Lung (tissue), 12 donors: Measurements from ENCODE around the gene GDF7. TPM values are rescaled to one million over a fixed set of nuclear protein-coding genes. Genes with fewer than 3 reads are reported as not detected.

Experiments used
- ATAC-seq: fragments of 200-7000 bp; cut with Tn5 transposase; one replicate; pipeline ENCODE4 v1.9.1; 2020; ENCODE audit warnings: moderate number of reproducible peaks; ENCODE audit not compliant: insufficient read depth, low FRiP score
- DNase-seq, 3 donors: peaks; one replicate each; pipeline ENCODE4 v3.0.0-alpha.2; 2013 to 2017
- H3K27ac ChIP-seq, 2 donors: one replicate each; pipeline ENCODE4 v1.5.1; 2013; ENCODE audit warnings: mild to moderate bottlenecking in 2 of 2, moderate library complexity in 2 of 2, control low read depth in 1 of 2, inconsistent platforms in 1 of 2, low read depth in 1 of 2, low read length in 1 of 2
- H3K27me3 ChIP-seq, 3 donors: one replicate each; pipeline ENCODE4 v1.5.1; 2013; ENCODE audit warnings: low read length in 2 of 3; ENCODE audit not compliant: control insufficient read depth in 3 of 3, insufficient read depth in 3 of 3
- H3K36me3 ChIP-seq, 4 donors: one replicate each; pipeline ENCODE4 v1.5.1; 2013; ENCODE audit warnings: low read length in 4 of 4, mild to moderate bottlenecking in 1 of 4, moderate library complexity in 1 of 4; ENCODE audit not compliant: control insufficient read depth in 4 of 4, insufficient read depth in 4 of 4
- H3K4me1 ChIP-seq, 5 donors: one replicate each; pipeline ENCODE4 v1.5.1; 2013; ENCODE audit warnings: low read length in 5 of 5, mild to moderate bottlenecking in 2 of 5, moderate library complexity in 1 of 5; ENCODE audit not compliant: control insufficient read depth in 5 of 5, insufficient read depth in 5 of 5
- H3K4me3 ChIP-seq: one replicate; pipeline ENCODE4 v1.5.1; 2013; ENCODE audit warnings: mild to moderate bottlenecking, control low read depth, moderate library complexity
- H3K9ac ChIP-seq, 2 donors: one replicate each; pipeline ENCODE4 v1.5.1; 2013; ENCODE audit warnings: low read length in 2 of 2, control low read depth in 1 of 2; ENCODE audit not compliant: insufficient read depth in 1 of 2
- H3K9me3 ChIP-seq, 4 donors: one replicate each; pipeline ENCODE4 v1.5.1; 2013; ENCODE audit warnings: low read length in 3 of 4, mild to moderate bottlenecking in 1 of 4, moderate library complexity in 1 of 4; ENCODE audit not compliant: control insufficient read depth in 4 of 4, insufficient read depth in 3 of 4
- WGBS, 2 donors: extraction: QIAGEN DNeasy Blood & Tissue Kit; methylation state at CpG; one replicate each; pipeline ENCODE4 v1.1.7; 2013; 5-methylcytosine and 5-hydroxymethylcytosine counted together
- polyA plus RNA-seq, 2 donors: library from polyadenylated mRNA; stranded (reverse); fragments of 200-250 nt; gene quantifications; one replicate each; pipeline ENCODE4 v1.2.1, GENCODE V29; 2013
- total RNA-seq, 2 donors: library from RNA; depleted of rRNA in 1 of 2; stranded (reverse); fragments of >200 nt in 1 of 2; gene quantifications; one replicate each; pipeline ENCODE4 v1.2.1, GENCODE V29; 2014 to 2021
- TF ChIP-seq, protein P1 (sequence below): IDR thresholded peaks from 2 replicates; pipeline ENCODE4 v1.5.1; 2012; ENCODE audit warnings: mild to moderate bottlenecking; ENCODE audit errors: control extremely low read depth, extremely low read depth
- donor health status: control.
- donor health status: control.
- donor health status: Bipolar disorder and iron deficiency.
- donor health status: healthy.
- donor health status: DM: yes; HTN: yes; CAD: no.

Gene GDF7
- total and polyA plus RNA-seq, 4 donors = 0.10 to 0.54 (median 0.31) TPM

DNA sequence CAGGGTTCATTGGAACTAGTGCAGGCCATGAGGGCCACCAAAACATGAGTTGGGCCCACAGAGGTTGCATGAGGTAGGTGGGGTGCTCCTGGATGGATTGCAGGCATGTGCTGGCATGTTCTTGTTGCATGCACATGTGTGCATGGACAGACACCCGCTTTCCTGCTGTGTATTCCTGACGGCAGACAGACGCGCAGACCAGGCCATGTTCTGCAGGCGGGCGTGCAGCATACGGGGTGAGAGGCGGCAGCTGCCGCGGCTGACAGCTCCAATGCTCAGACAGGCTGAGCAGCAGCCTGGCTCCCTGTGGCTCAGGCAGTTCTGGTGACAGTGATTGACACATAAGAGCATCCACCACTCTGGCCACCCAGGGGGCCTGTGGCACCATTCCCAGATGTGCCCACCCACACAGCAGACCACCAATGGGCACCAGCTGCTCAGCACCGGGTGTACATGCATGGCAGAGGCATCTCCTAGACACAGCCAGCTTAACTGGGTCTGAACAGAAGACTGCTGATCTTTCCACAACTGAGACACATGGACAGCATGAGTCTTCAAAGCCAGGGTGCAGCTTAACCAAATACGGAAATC lies 37.3 kb upstream of the GDF7 start:
- Histone ChIP-seq H3K9me3 (no peaks in the 10 kb centered on the region), H3K36me3 (peaks cover 0 to 17% (median 0%) of the 10 kb centered on the region in 4 donors), H3K4me3 (no peak overlapping the region), H3K9ac (no peak overlapping the region), H3K4me1 (peaks cover 0 to 29% (median 12%) of the 10 kb centered on the region in 5 donors), H3K27me3 (no peaks in the 10 kb centered on the region), H3K27ac (no peak overlapping the region)
- DNase-seq (peak; percentile 57 to 70 (median 58)), ATAC-seq (no peak)
- 90 to 92% methylated on average over 12 of the region's 12 CpGs for WGBS, 2 donors
- TF ChIP-seq, protein P1, sequence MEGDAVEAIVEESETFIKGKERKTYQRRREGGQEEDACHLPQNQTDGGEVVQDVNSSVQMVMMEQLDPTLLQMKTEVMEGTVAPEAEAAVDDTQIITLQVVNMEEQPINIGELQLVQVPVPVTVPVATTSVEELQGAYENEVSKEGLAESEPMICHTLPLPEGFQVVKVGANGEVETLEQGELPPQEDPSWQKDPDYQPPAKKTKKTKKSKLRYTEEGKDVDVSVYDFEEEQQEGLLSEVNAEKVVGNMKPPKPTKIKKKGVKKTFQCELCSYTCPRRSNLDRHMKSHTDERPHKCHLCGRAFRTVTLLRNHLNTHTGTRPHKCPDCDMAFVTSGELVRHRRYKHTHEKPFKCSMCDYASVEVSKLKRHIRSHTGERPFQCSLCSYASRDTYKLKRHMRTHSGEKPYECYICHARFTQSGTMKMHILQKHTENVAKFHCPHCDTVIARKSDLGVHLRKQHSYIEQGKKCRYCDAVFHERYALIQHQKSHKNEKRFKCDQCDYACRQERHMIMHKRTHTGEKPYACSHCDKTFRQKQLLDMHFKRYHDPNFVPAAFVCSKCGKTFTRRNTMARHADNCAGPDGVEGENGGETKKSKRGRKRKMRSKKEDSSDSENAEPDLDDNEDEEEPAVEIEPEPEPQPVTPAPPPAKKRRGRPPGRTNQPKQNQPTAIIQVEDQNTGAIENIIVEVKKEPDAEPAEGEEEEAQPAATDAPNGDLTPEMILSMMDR = no peak

DNA sequence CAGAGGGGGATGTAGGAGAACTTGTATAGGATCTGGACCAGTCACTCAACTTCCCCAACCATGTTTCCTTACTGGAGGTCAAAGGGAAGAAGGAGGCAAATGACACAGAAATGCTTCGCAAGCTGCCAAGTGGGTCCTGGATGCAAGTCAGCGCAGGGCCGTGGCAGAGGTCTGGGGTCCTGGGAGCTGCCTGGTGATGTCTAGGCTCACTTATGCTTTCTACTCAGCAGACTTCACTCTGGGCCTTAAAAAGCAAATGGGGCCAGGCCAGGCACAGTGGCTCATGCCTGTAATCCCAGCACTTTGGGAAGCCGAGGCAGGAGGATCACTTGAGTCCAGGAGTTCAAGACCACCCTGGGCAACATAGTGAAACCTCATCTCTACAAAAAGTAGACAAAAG lies 36.0 kb upstream of the GDF7 start:
- H3K36me3 ChIP-seq = peaks cover 0 to 16% (median 0%) of the 10 kb centered on the region in 4 donors
- H3K27me3 ChIP-seq = no peaks in the 10 kb centered on the region
- 97 to 99% methylated on average over 4 of the region's 4 CpGs for WGBS, 2 donors
- TF ChIP-seq, protein P1 = no peak
- H3K27ac ChIP-seq = no peak overlapping the region
- ATAC-seq (no peak), DNase-seq (no peak)
- H3K9ac ChIP-seq = no peak overlapping the region
- H3K4me3 ChIP-seq = no peak overlapping the region
- no peaks in the 10 kb centered on the region for H3K9me3 ChIP-seq
- peaks cover 0 to 35% (median 14%) of the 10 kb centered on the region in 5 donors for H3K4me1 ChIP-seq

DNA sequence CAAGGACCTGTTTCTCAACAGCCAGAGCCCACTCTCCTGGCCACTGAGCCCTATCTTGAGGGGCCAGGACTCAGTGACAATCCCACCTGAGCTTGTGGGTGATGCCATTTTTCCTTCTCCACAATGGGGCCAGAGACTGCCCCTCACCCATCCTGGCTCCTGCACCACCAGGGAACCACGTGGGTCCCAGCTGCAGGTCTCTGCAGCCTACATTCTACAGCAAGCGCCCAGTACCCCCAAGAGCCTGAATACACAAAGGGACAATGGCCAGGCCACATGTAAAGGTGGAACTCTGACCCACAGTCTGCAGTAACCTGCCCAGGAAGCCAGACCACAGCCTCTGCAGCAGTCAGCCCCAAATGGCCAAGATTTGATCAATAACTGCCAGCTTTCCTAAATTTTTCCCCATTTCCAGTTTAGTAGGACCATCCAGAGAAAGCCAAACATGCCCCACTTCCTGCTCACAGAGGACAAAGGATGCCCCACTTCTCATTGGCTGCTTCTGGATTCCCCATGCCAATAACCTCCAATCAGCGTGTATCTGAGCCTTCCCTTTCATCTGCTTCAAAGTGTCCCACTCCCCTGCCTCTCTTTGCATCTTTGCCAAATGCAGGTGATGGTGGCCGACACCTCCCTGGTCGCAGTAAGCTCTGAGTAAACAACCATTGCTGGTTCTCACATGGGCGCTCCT lies 35.2 kb upstream of the GDF7 start:
- Histone ChIP-seq H3K36me3 (peaks cover 0 to 18% (median 0%) of the 10 kb centered on the region in 4 donors), H3K4me3 (no peak overlapping the region), H3K9me3 (no peaks in the 10 kb centered on the region), H3K27me3 (no peaks in the 10 kb centered on the region), H3K27ac (peak overlapping the region in 1 of 2 donors; percentile 55), H3K4me1 (peaks cover 0 to 35% (median 8%) of the 10 kb centered on the region in 5 donors), H3K9ac (no peak overlapping the region)
- DNase-seq = no peak
- ATAC-seq = no peak
- 92 to 94% methylated on average over 6 of the region's 6 CpGs for WGBS, 2 donors
- TF ChIP-seq, protein P1 = no peak
